ENCODE results near the gene MAML2.
"Not testable (repeated sequence)": the region's sequence is repeated elsewhere in the genome, so short reads cannot be mapped to it uniquely, and the experiment has no call there.

MAML2 gene

DNA sequence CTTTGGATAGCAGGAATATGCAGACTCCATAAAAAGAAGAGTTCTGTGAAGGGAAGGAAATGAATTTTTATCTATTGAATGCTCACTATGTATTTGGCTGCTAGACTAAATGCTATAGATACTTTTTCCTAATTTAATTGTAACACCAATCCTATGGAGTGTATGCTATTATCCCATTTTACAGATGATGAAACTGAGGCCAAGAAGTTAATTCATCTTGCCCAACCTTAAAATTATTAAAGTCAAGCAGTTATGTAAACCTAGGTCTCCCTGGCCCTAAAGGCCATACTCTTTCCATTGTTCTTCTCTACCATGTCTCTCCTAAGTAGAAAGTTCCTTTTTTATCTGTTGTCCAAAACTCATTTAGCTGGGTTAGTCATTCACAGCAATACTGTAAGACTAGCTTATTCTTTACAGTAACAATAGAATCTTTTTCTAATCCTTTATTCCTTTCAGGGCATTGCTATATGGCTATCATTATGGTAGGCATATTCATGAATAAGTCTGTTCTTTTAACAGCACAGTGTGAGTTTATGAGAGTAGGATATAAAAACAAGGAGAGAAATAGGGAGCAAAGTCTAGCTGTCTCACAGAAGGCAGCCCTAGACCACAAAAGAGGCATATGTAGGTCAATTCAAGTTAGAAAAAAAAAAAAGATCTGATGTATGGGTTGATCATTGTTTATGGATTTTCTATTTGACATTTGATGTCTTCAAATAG lies 50.5 kb downstream of the MAML2 start:
- DNase-seq (ENCODE audit: low spot score), result no peak

DNA sequence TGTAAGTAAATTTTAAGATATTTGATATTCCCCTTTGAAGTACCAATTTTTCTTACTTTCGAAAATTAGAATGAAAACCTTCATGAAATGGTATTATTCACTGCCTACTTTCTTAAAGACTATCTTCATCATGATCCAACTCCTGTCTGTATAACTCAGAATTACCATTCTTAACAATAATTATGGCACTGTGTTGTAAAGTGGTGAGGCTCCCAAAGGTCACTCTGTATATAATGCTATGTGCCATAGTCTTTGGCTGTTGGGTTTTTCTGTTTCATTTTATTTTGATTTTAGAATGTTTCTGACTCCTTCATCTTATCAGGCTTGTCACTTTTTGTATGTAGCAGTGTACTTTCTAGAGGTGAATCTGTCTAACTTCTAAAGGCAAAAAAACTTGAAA lies 52.4 kb downstream of the MAML2 start:
- no peak for DNase-seq (ENCODE audit: low spot score)

- no peak for DNase-seq (ENCODE audit: low spot score)
Measured at GRCh38 chr11:96290031-96290430, 53.0 kb downstream of the MAML2 start.

- no peak for DNase-seq (ENCODE audit: low spot score)
Measured at GRCh38 chr11:96288915-96289314, 54.1 kb downstream of the MAML2 start.

GRCh38 chr11:96287822-96288439 lies 55.1 kb downstream of the MAML2 start:
- DNase-seq (ENCODE audit: low spot score), result no peak

DNA sequence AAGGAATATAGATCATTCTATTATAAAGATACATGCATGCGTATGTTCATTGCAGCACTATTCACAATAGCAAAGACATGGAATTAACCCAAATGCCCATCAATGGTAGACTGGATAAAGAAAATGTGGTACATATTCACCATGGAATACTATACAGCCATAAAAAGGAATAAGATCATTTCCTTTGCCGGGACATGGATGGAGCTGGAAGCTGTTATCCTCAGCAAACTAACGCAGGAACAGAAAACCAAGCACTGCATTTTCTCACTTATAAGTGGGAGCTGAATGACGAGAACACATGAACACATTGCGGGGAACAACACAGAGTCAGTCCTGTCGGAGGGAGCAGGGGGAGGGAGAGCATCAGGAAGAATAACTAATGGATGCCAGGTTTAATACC lies 57.0 kb downstream of the MAML2 start:
- not testable (repeated sequence) for DNase-seq (ENCODE audit: low spot score)

DNA sequence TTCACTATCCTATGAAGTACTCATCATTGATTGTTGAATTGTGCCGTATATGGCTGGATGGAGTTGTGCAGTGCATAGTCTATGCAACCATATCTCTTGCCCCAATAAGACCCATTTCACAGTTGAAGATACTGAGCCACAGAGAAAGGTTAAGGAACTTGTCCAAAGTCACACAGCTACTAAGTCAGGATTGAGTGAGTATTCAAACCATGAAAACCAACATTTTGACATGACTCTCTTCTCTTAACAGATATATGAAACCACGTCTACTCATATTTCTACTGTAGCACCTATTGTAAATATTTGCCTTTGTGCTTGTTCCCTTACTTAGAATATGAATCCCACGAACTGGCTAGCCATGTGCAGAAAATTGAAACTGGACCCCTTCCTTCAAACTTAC lies 58.1 kb downstream of the MAML2 start:
- DNase-seq (ENCODE audit: low spot score), result no peak

DNA sequence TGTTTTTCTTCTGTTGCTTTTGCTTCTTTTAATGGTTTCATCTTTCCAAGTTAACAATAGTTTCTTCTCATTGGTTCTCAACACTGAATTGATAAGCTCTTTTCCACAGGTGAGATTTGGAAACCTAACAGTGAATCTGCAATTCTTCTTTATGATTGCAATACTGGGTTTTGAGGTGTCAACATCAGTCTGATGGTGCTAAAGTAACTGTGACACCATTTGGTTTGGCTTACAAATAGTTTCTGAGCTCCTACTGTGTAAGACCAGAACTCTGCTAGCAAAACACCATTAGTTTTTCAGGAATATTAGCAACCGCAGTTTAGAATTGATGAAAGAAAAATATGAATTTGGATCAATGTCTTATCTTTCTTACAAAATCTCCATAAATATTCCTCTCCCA lies 58.6 kb downstream of the MAML2 start:
- no peak for DNase-seq (ENCODE audit: low spot score)

DNA sequence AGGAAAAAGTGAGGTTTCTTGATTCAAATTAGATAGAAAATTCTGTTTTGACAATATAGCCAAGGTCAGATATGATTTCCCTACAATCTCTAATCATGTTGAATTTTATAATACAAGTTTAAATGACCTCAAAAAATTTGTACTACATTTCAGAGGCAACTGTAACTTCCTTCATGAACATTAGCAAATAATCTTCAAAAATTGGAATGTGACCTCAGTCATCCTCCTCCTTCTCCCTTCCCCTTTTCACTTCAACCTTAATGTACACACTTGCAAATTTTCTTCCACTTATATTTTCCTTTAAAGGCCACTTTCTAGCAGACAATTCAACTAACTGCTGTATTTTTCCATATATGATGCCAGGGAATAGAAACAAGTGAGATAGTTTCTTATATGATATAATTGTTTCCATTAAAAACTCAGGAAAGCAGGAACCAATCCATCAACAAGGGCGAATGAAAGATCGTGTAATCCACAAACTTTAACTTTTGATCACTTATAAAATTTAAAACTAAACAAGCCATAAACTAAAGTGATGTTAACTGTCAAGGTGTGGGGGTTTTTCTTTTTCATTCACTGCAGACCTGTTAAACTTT lies 60.3 kb downstream of the MAML2 start:
- DNase-seq (ENCODE audit: low spot score), result no peak

- no peak for DNase-seq (ENCODE audit: low spot score)
Measured at GRCh38 chr11:96280444-96280843, 62.6 kb downstream of the MAML2 start.

DNA sequence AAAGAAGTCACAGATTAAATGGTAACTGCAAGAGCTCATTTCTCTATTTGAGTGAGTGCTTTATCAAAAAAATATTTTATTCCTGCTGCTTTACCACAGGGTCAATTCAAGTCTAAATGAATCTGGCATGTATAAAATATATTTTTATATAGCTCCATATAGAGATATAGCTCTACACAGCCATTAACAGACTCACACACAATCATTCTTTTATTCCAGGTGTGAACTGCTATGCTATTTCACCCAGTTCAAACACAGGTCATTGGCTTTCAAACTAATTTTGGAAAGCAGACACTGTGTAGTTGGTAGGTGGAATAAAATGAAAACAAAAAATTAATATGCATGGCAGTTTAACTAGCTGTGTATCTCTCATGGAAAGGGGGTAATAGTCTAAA lies 63.1 kb downstream of the MAML2 start:
- DNase-seq (ENCODE audit: low spot score), result no peak

- no peak for DNase-seq (ENCODE audit: low spot score)
Measured at GRCh38 chr11:96279018-96279895, 63.7 kb downstream of the MAML2 start.

DNA sequence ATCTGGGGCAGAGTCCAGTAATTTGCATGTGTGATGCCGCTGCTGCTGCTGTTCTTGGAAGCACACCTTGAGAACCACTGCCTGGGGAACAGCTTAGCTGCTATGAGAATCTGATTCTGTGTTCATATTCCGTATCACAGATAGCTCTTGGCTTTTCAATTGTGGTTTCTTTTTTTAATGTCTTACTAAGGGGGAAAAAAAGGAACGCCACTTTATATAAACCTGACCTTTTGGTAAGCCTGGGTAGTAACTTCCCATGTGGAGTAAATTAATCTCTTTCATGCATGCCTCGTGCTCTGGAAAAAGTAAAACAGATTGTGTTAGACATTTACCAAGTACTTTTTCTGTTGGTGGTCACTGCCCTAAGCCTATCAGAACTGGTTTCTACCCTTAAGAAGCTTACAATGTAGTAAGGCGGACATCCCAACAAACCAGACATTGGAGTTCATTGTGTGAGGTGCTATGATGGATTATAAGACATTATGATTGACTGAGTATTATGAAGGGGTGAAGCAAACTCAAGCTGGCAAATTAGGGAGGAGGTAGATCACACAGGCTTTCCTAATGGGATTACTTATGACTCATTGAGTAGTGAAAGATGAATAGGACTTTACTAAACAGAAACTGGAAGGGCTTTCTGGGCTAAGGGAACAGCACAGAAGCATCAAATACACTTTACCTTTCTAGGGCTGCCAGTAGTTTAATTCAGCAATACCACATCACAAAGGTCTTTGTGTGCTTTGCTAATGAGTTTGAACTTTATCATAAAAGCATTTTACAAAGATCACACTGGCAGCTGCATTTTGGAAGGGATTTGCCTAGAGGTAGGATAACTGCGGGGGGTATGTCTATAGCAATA lies 64.7 kb downstream of the MAML2 start:
- no peak for DNase-seq (ENCODE audit: low spot score)

GRCh38 chr11:96277696-96278038 lies 65.3 kb downstream of the MAML2 start:
- DNase-seq (ENCODE audit: low spot score), result no peak

- DNase-seq (ENCODE audit: low spot score), result no peak
Measured at GRCh38 chr11:96276836-96277235, 66.2 kb downstream of the MAML2 start.

DNA sequence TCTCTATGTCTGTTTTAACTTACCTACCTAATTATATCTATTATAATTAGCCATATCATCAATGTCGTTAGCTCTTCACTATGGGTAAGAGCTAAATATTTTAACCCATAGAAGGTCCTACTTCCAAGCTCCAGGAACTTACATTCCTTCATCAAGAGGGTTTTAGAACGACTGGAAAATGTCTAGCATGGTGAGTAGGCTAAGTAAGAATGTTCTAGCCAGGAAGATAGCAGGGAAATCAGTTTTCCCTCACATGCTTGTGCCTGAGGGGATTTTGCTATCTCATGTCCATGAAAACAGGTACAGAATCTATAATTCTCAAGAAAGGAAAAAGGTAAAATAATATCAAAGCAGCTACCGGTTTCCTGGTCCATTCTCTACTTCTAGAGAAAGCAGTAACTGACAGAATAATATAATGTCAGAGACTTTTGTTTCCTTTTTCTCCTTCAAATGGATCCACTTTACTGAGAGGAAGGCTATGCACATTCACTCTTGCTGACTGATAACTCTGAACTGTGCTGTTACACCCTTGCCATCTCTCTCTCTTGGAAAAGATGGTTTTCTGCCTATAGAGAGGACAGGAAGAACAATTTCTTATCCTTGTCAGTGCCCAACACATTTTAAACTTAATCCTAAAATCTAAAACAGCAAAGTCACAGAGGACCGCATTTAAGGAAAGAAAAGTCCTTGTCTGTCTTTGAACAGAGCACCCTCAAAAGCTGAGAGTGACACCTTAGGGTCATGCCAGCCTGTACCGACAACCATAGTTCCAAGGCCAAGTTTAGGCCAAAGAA lies 67.0 kb downstream of the MAML2 start:
- DNase-seq (ENCODE audit: low spot score), result no peak

DNA sequence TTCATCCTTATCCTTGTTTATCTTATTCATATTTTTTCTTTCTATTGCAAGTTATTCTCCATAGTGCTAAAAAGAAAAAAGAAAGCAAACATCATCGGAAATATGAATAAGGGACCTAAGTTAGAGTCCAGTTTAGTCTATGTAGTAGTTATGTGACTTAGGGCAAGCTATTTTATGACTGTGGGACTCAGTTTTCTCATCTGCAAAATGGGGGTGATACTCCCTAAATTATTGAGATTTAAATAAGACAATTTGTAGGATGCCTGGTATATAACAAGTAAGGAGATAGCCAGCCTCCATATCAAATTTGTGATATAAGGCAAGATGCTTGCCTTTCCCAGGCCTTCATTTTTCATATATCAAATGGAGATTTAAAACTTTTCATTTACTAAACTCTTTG lies 69.5 kb downstream of the MAML2 start:
- no peak for DNase-seq (ENCODE audit: low spot score)

DNA sequence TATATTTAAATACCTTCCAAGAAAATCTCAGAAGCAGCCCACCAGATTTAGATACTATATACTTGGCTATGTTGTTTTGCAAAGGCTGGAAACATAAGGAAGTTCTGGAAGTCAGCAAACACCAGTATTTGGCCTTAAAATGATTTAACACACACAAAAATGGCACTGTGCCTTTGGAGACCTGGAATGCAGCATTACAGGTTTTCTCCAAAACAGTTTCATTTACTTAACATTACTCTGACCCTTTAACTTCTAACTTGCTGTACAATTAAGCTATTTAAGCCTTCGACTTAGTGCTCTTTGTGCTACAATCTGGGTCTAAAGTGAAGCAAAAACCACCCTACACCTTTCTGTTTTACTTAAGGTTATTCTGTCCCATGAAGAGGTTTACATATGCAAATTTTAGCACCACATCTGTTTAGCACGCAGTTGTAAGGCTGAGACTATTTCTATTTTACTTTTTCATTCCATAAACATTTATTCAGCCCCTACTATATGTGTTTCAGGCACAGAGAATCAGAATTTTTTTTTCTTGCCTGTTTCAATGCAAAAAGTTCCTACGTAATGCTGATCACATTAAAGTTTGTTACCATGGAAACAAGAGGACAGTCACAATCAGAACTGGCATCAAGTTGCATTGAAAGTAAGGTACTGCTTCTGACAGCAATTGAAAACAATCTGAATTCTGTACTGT lies 70.3 kb downstream of the MAML2 start:
- no peak for DNase-seq (ENCODE audit: low spot score)

GRCh38 chr11:96271777-96272176 lies 71.2 kb downstream of the MAML2 start:
- no peak for DNase-seq (ENCODE audit: low spot score)

DNA sequence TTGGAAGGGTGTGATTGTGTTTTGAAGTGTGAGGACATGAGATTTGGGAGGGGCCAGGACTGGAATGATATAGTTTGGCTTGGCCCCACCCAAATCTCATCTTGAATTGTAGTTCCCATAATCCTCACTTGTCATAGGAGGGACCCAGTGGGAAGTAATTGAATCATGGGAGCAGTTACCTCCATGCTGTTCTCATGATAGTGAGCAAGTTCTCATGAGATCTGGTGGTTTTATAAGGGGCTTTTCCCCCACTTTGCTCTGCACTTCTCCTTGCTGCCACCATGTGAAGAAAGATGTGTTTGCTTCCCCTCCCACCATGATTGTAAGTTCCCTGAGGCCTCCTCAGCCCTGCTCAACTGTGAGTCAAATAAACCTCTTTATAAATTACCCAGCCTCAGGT lies 71.6 kb downstream of the MAML2 start:
- DNase-seq (ENCODE audit: low spot score), result not testable (repeated sequence)

All from left forelimb (tissue), 1 donor.